Esophagus muscularis mucosa (tissue), 4 donors: ENCODE measurements around the gene PKD1L1. TPM values are rescaled to one million over a fixed set of nuclear protein-coding genes. Genes with fewer than 3 reads are reported as not detected.
"Not testable (repeated sequence)": the region's sequence is repeated elsewhere in the genome, so short reads cannot be mapped to it uniquely, and the experiment has no call there.

Experiments used
- DNase-seq: peaks from one replicate; pipeline ENCODE4 v3.0.0-alpha.2; 2017; ENCODE audit errors: extremely low spot score
- H3K27ac ChIP-seq, 4 donors: fragments of 200-600 bp; sonication (generic); replicated peaks in 1 of 4; 1 replicate in 3 of 4; 2 replicates in 1 of 4; pipeline ENCODE4 v1.5.1; 2016 to 2019; ENCODE audit warnings: mild to moderate bottlenecking in 1 of 4
- H3K27me3 ChIP-seq, 4 donors: fragments of 200-600 bp; sonication (generic); one replicate each; pipeline versions ENCODE4 v1.5.1 to v1.6.0; 2016 to 2019
- H3K36me3 ChIP-seq, 4 donors: fragments of 200-600 bp; sonication (generic); one replicate each; pipeline ENCODE4 v1.5.1; 2016 to 2019
- H3K4me1 ChIP-seq, 4 donors: fragments of 200-600 bp; sonication (generic); one replicate each; pipeline ENCODE4 v1.5.1; 2016 to 2019
- H3K4me3 ChIP-seq, 4 donors: fragments of 200-600 bp; sonication (generic); 1 replicate in 2 of 4; 2 replicates in 2 of 4; pipeline ENCODE4 v1.5.1; 2016 to 2019; ENCODE audit warnings: mild to moderate bottlenecking in 4 of 4, moderate library complexity in 1 of 4
- H3K9me3 ChIP-seq, 4 donors: fragments of 200-600 bp; sonication (generic); 1 replicate in 3 of 4; 2 replicates in 1 of 4; pipeline ENCODE4 v1.5.1; 2016 to 2019
- EP300 ChIP-seq: sonication (generic); formaldehyde crosslinking; IDR thresholded peaks from one replicate; pipeline ENCODE4 v1.6.1; 2017; ENCODE audit warnings: antibody characterized with exemption
- POLR2A ChIP-seq: fragments of 450-650 bp; IDR thresholded peaks from one replicate; pipeline ENCODE4 v1.6.1; 2017; ENCODE audit warnings: antibody characterized with exemption, moderate library complexity, mild to moderate bottlenecking, low read depth
- POLR2AphosphoS5 ChIP-seq, 2 donors: sonication (generic); formaldehyde crosslinking; IDR thresholded peaks; one replicate each; pipeline ENCODE4 v1.6.1; 2017; ENCODE audit warnings: antibody characterized with exemption in 2 of 2
- WGBS: methylation state at CpG from one replicate; pipeline ENCODE4 v1.1.5; 2018; 5-methylcytosine and 5-hydroxymethylcytosine counted together
- intact Hi-C: fragments of 100-400 bp; cut with DNase I; formaldehyde crosslinking; loops from one replicate; pipeline ENCODE4 v1.15.1; 2023
- total RNA-seq, 4 donors: library from RNA; depleted of rRNA; stranded (reverse); fragments of >200 nt; gene quantifications; one replicate each; pipeline versions ENCODE4 v1.1.0 to v1.2.1, GENCODE V29; 2016
- TF ChIP-seq, protein P1 (sequence below), 3 experiments: fragments of 200-600 bp in 2 of 3; fragments of 450-650 bp in 1 of 3; sonication (generic) in 2 of 3; IDR thresholded peaks; one replicate each; pipeline ENCODE4 v1.5.1; 2017 to 2019; ENCODE audit warnings: antibody characterized with exemption in 3 of 3, mild to moderate bottlenecking in 2 of 3, moderate library complexity in 1 of 3

PKD1L1 gene
- total RNA-seq, 4 donors from 2014 or later = 0.50 to 1.7 (median 0.73) TPM

DNA sequence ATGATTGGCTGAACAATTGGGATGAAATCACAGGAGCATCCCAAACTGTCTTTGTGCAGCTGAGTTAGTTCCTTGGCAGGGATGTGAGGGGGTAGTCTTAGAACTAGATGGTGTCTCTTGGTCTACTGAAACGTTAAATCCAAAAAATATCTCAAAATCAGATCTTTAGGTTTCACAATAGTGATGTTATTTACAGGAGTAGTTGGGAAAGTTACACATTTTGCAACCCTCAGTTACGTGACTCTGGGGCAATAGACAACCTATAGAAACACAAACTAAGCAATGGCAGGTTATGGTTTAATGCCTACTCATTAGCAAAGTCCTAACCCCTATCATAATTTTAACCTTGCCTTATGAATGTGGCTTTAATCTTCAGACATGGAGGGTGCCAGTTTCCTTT is 24.0 kb downstream of the PKD1L1 start:
- no peak for TF ChIP-seq POLR2AphosphoS5 (IDR thresholded peaks at IDR 0.05)
- TF ChIP-seq POLR2A = no peak
- TF ChIP-seq, protein P1, sequence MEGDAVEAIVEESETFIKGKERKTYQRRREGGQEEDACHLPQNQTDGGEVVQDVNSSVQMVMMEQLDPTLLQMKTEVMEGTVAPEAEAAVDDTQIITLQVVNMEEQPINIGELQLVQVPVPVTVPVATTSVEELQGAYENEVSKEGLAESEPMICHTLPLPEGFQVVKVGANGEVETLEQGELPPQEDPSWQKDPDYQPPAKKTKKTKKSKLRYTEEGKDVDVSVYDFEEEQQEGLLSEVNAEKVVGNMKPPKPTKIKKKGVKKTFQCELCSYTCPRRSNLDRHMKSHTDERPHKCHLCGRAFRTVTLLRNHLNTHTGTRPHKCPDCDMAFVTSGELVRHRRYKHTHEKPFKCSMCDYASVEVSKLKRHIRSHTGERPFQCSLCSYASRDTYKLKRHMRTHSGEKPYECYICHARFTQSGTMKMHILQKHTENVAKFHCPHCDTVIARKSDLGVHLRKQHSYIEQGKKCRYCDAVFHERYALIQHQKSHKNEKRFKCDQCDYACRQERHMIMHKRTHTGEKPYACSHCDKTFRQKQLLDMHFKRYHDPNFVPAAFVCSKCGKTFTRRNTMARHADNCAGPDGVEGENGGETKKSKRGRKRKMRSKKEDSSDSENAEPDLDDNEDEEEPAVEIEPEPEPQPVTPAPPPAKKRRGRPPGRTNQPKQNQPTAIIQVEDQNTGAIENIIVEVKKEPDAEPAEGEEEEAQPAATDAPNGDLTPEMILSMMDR (IDR thresholded peaks at IDR 0.05) = no peak
- no peak for TF ChIP-seq EP300
- Histone ChIP-seq H3K4me3 (no peak overlapping the region), H3K27ac (no peak overlapping the region), H3K27me3 (no peaks in the 10 kb centered on the region), H3K9me3 (no peaks in the 10 kb centered on the region), H3K4me1 (no peaks in the 10 kb centered on the region), H3K36me3 (peaks cover 0 to 5% (median 0%) of the 10 kb centered on the region in 4 donors)
- WGBS = 79% methylated on average over 2 of the region's 2 CpGs
- DNase-seq = no peak
- intact Hi-C loops = no loop called here

- H3K27me3 ChIP-seq, H3K4me3 ChIP-seq, DNase-seq, H3K9me3 ChIP-seq, H3K36me3 ChIP-seq, intact Hi-C loops, H3K4me1 ChIP-seq, H3K27ac ChIP-seq: not testable (repeated sequence)
- WGBS = 78% methylated on average over 8 of the region's 8 CpGs
Observed at GRCh38 chr7:47923081-47923875, 25.0 kb downstream of the PKD1L1 start.

- H3K4me1 ChIP-seq, H3K36me3 ChIP-seq, H3K4me3 ChIP-seq, intact Hi-C loops, H3K27me3 ChIP-seq, H3K27ac ChIP-seq, H3K9me3 ChIP-seq: not testable (repeated sequence)
- peak; percentile 82 for DNase-seq
- WGBS = 80% methylated on average over 1 of the region's 1 CpG
Observed at GRCh38 chr7:47916514-47916913, 31.8 kb downstream of the PKD1L1 start.

GRCh38 chr7:47915616-47915976 is 32.7 kb downstream of the PKD1L1 start:
- DNase-seq = no peak
- Histone ChIP-seq H3K4me3 (no peak overlapping the region), H3K4me1 (no peaks in the 10 kb centered on the region), H3K9me3 (peaks cover 0 to 4% (median 0%) of the 10 kb centered on the region in 4 donors), H3K27ac (no peak overlapping the region), H3K36me3 (no peaks in the 10 kb centered on the region), H3K27me3 (no peaks in the 10 kb centered on the region)
- TF ChIP-seq, protein P1 (IDR thresholded peaks at IDR 0.05) = no peak
- no peak for TF ChIP-seq POLR2A
- no peak for TF ChIP-seq EP300
- TF ChIP-seq POLR2AphosphoS5 (IDR thresholded peaks at IDR 0.05) = no peak
- intact Hi-C loops = no loop called here
- WGBS = 78% methylated on average over 2 of the region's 2 CpGs

DNA sequence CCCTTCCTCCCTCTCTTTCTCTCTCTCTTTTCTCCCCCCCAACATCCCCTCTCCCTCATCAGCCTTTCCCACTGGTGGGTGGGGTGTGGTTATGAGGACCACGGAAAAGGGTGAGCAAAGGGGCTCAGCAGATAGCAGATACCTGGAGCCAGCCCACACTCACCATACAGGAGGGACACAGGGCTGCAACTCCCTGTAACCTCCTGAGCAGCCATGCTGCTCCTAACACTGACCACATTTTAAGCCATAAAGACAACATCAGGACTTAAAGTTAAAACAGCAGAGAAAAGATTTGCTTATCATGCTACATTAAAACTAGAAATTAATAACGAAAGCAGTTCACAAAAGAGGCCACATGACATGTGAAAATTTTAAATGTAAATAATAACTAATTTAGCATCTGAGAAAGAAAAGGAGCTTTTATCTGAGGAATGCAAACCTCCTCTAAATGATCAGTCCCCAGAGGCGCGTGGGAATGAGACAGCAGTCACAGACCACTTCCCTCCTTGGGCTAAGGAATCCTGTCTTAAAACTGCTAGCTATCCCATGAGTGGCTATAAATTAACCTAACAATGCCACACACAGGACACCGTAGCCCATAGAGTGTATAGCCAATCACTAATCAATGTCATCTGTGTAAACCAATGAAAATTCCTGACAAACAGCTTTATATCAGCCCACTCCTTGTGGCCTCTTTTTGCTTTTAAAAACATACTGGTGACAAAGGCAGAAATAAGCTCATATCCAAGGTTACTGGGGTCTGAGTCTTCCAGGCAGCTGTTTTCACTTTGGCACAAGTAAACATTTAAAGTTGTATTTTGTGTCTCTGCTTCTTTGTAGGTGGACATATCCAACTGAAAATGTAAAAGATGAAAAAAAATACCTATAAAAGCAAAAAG is 33.3 kb downstream of the PKD1L1 start:
- Histone ChIP-seq H3K36me3 (no peaks in the 10 kb centered on the region), H3K4me1 (no peaks in the 10 kb centered on the region), H3K27me3 (no peaks in the 10 kb centered on the region), H3K9me3 (peaks cover 0 to 4% (median 0%) of the 10 kb centered on the region in 4 donors), H3K27ac (no peak overlapping the region), H3K4me3 (no peak overlapping the region)
- intact Hi-C loops = no loop called here
- no peak for DNase-seq
- TF ChIP-seq, protein P1 (IDR thresholded peaks at IDR 0.05) = no peak
- TF ChIP-seq POLR2AphosphoS5 (IDR thresholded peaks at IDR 0.05) = no peak
- TF ChIP-seq EP300 = no peak
- TF ChIP-seq POLR2A = no peak
- WGBS = 69% methylated on average over 5 of the region's 5 CpGs
